ENCODE measurements around the gene PDE5A. TPM values are rescaled to one million over a fixed set of nuclear protein-coding genes. Genes with fewer than 3 reads are reported as not detected.
"Not testable (repeated sequence)": the region's sequence is repeated elsewhere in the genome, so short reads cannot be mapped to it uniquely, and the experiment has no call there.

PDE5A gene
- total and polyA plus RNA-seq, 5 experiments from 2014 or later: 1.0 to 1.3 (median 1.1) TPM

GRCh38 chr4:119462733-119463132 is 165.9 kb downstream of the PDE5A start:
- ATAC-seq, H3K27me3 Mint-ChIP-seq, POLR2A ChIA-PET, H3K9me3 Mint-ChIP-seq, H3K4me3 Mint-ChIP-seq, H3K4me1 Mint-ChIP-seq: not testable (repeated sequence)
- peak; percentile 2 to 75 (median 35) for DNase-seq
- H3K36me3 Mint-ChIP-seq: peaks cover 11 to 49% (median 15%) of the 10 kb centered on the region in 3 donors
- peak overlapping the region in 7 of 10 donors; percentile 22 to 91 (median 53) for H3K27ac Mint-ChIP-seq

- H3K9me3 Mint-ChIP-seq, ATAC-seq, H3K27me3 Mint-ChIP-seq, DNase-seq: not testable (repeated sequence)
- Mint-ChIP-seq H3K27ac (peak overlapping the region in 8 of 10 donors; percentile 8 to 100 (median 78)), H3K4me1 (peaks cover 3 to 19% (median 18%) of the 10 kb centered on the region in 4 donors), H3K36me3 (peaks cover 0 to 11% (median 2%) of the 10 kb centered on the region in 3 donors), H3K4me3 (peak overlapping the region; percentile 81 to 97 (median 92))
- POLR2A ChIA-PET: interaction anchor here (1.7 to 2.7 kb wide), 3 partner anchors 85 to 243 kb away, joined by 9 to 15 read pairs (median 13); partner anchors contain the start of gene USP53
Measured at GRCh38 chr4:119455734-119456133, 172.9 kb downstream of the PDE5A start.

- Mint-ChIP-seq H3K27ac (peak overlapping the region; percentile 97 to 100 (median 100)), H3K4me1 (peaks cover 3 to 19% (median 18%) of the 10 kb centered on the region in 4 donors), H3K4me3 (peak overlapping the region; percentile 81 to 97 (median 92))
- POLR2A ChIA-PET: interaction anchor here (0.7 to 2.7 kb wide), 8 partner anchors 37 to 770 kb away, joined by 3 to 15 read pairs (median 3); partner anchors contain the start of genes METTL14 and USP53
- DNase-seq: peak; percentile 92 to 99 (median 95)
- H3K27me3 Mint-ChIP-seq, H3K36me3 Mint-ChIP-seq, H3K9me3 Mint-ChIP-seq: not testable (repeated sequence)
- peak; percentile 98 to 99 for ATAC-seq
Measured at GRCh38 chr4:119454491-119455270, 173.9 kb downstream of the PDE5A start.

GRCh38 chr4:119454151-119454490 is 174.5 kb downstream of the PDE5A start:
- Mint-ChIP-seq H3K4me3 (peak overlapping the region; percentile 81 to 97 (median 92)), H3K4me1 (peaks cover 3 to 19% (median 18%) of the 10 kb centered on the region in 4 donors), H3K27ac (peak overlapping the region; percentile 97 to 100 (median 100))
- POLR2A ChIA-PET: interaction anchor here (0.7 to 2.7 kb wide), 6 partner anchors 38 to 769 kb away, joined by 3 to 15 read pairs (median 6); partner anchors contain the start of genes METTL14 and USP53
- ATAC-seq: peak; percentile 29 to 42
- not testable (repeated sequence) for DNase-seq, H3K27me3 Mint-ChIP-seq, H3K36me3 Mint-ChIP-seq, H3K9me3 Mint-ChIP-seq

- POLR2A ChIA-PET: interaction anchor here (2.7 kb wide), 1 partner anchor 153 kb away, joined by 15 read pairs; a partner anchor contains a TSS
- Mint-ChIP-seq H3K27ac (peak overlapping the region in 9 of 10 donors; percentile 50 to 100 (median 85)), H3K4me3 (peak overlapping the region in 7 of 10 donors; percentile 56 to 75 (median 62)), H3K4me1 (peaks cover 3 to 18% (median 18%) of the 10 kb centered on the region in 4 donors)
- H3K27me3 Mint-ChIP-seq, ATAC-seq, H3K9me3 Mint-ChIP-seq, DNase-seq, H3K36me3 Mint-ChIP-seq: not testable (repeated sequence)
Measured at GRCh38 chr4:119453286-119453685, 175.3 kb downstream of the PDE5A start.

GRCh38 chr4:119449851-119450250 is 178.8 kb downstream of the PDE5A start:
- H3K4me3 Mint-ChIP-seq, H3K36me3 Mint-ChIP-seq, H3K27me3 Mint-ChIP-seq, ATAC-seq, POLR2A ChIA-PET, H3K4me1 Mint-ChIP-seq, H3K9me3 Mint-ChIP-seq, DNase-seq: not testable (repeated sequence)
- H3K27ac Mint-ChIP-seq: peak overlapping the region in 2 of 10 donors; percentile 39 to 77
